H1 (cell line): Measurements from ENCODE around the gene PAX3. TPM values are rescaled to one million over a fixed set of nuclear protein-coding genes. Genes with fewer than 3 reads are reported as not detected.

Source experiments
- CTCF ChIA-PET: fragments of 300-600 bp; sonication (Branson Sonifier 250); formaldehyde crosslinking; loops from one replicate; lab custom pipeline; 2021; ENCODE audit not compliant: partially characterized antibody; lab: Charles Lee
- POLR2A ChIA-PET: fragments of 300-600 bp; sonication (Branson Sonifier 250); formaldehyde crosslinking; loops from one replicate; lab custom pipeline; 2021; ENCODE audit warnings: inconsistent platforms; ENCODE audit not compliant: partially characterized antibody; lab: Charles Lee
- DNase-seq, 2 experiments: peaks; one replicate each; pipeline versions ENCODE4 v3.0.0 to v3.0.0-alpha.2; 2010 to 2022; ENCODE audit warnings: low spot score in 2 of 2, low read depth in 1 of 2, mixed read lengths in 1 of 2
- FAIRE-seq: peaks from 2 replicates; lab custom pipeline; 2011; peaks lifted over from hg19 to GRCh38; lab: Jason Lieb, UNC
- H2AFZ ChIP-seq: 2 replicates; pipeline ENCODE4 v1.8.1; 2012; ENCODE audit warnings: low read length, inconsistent platforms
- H2AK5ac ChIP-seq: 2 replicates; pipeline ENCODE4 v1.6.1; 2013; ENCODE audit warnings: low read depth, low read length
- H2BK120ac ChIP-seq: replicated peaks from 2 replicates; pipeline ENCODE3; 2013; ENCODE audit warnings: low read depth, low read length, inconsistent platforms
- H2BK12ac ChIP-seq: 2 replicates; pipeline ENCODE4 v1.6.1; 2013; ENCODE audit warnings: low read depth, low read length
- H2BK15ac ChIP-seq: 2 replicates; pipeline ENCODE4 v1.6.1; 2013; ENCODE audit warnings: low read length
- H2BK20ac ChIP-seq: 2 replicates; pipeline ENCODE4 v1.6.1; 2013; ENCODE audit warnings: low read length
- H2BK5ac ChIP-seq: 2 replicates; pipeline ENCODE4 v1.6.1; 2013; ENCODE audit warnings: low read depth, low read length
- H3K14ac ChIP-seq: 2 replicates; pipeline ENCODE4 v1.6.1; 2013; ENCODE audit warnings: inconsistent platforms; ENCODE audit not compliant: insufficient read length
- H3K18ac ChIP-seq: 2 replicates; pipeline ENCODE4 v1.6.1; 2013; ENCODE audit warnings: low read length; ENCODE audit errors: extremely low read depth
- H3K23ac ChIP-seq: 2 replicates; pipeline ENCODE4 v1.6.1; 2013; ENCODE audit warnings: inconsistent platforms; ENCODE audit not compliant: insufficient read length
- H3K23me2 ChIP-seq: 2 replicates; pipeline ENCODE4 v1.6.1; 2013; ENCODE audit warnings: low read depth, low read length
- H3K27ac ChIP-seq: 2 replicates; pipeline ENCODE4 v1.6.1; 2011; ENCODE audit warnings: low read depth, low read length, inconsistent platforms
- H3K27me3 ChIP-seq, 4 experiments: replicated peaks in 1 of 4; 1 replicate in 1 of 4; 2 replicates in 3 of 4; pipeline versions ENCODE4 v1.6.1 to v1.8.1; 2011 to 2013; ENCODE audit warnings: low read length in 3 of 4, mild to moderate bottlenecking in 3 of 4, inconsistent platforms in 2 of 4, mixed read lengths in 2 of 4, moderate library complexity in 1 of 4; ENCODE audit not compliant: control insufficient read depth in 3 of 4, insufficient read depth in 3 of 4; ENCODE audit errors: extremely low read depth in 1 of 4
- H3K36me3 ChIP-seq, 4 experiments: 2 replicates each; pipeline versions ENCODE4 v1.6.1 to v1.8.1; 2011 to 2013; ENCODE audit warnings: mild to moderate bottlenecking in 4 of 4, low read length in 3 of 4, moderate library complexity in 2 of 4, control low read depth in 1 of 4, inconsistent platforms in 1 of 4; ENCODE audit not compliant: insufficient read depth in 4 of 4, control insufficient read depth in 2 of 4
- H3K4ac ChIP-seq: replicated peaks from 2 replicates; pipeline ENCODE3; 2013; ENCODE audit warnings: low read length, low read depth, mixed read lengths, inconsistent platforms; ENCODE audit not compliant: insufficient read length
- H3K4me1 ChIP-seq, 4 experiments: replicated peaks in 1 of 4; 1 replicate in 1 of 4; 2 replicates in 3 of 4; pipeline versions ENCODE4 v1.6.1 to v1.8.1; 2011 to 2013; ENCODE audit warnings: low read length in 3 of 4, inconsistent platforms in 2 of 4, mixed read lengths in 1 of 4; ENCODE audit not compliant: insufficient read depth in 4 of 4, control insufficient read depth in 3 of 4
- H3K4me2 ChIP-seq, 2 experiments: 2 replicates each; pipeline versions ENCODE4 v1.6.1 to v1.8.1; 2011 to 2013; ENCODE audit warnings: low read depth in 2 of 2, low read length in 2 of 2, control low read depth in 1 of 2, inconsistent platforms in 1 of 2, mild to moderate bottlenecking in 1 of 2; ENCODE audit not compliant: insufficient read depth in 1 of 2
- H3K4me3 ChIP-seq, 4 experiments: fragments of 200-600, 300-600 bp in 1 of 4; sonication (generic), shearing (Covaris generic), sonication (Bioruptor Twin) in 1 of 4; 2 replicates each; pipeline versions ENCODE4 v1.5.1 to v1.8.1; 2011 to 2016; ENCODE audit warnings: low read length in 4 of 4, low read depth in 3 of 4, control low read depth in 2 of 4, inconsistent platforms in 2 of 4, mild to moderate bottlenecking in 2 of 4, mixed read lengths in 1 of 4, moderate library complexity in 1 of 4; ENCODE audit not compliant: insufficient read depth in 2 of 4; ENCODE audit errors: extremely low read depth in 1 of 4
- H3K56ac ChIP-seq: replicated peaks from 2 replicates; pipeline ENCODE3; 2013; ENCODE audit warnings: low read depth, mild to moderate bottlenecking, mixed read lengths, low read length, inconsistent platforms; ENCODE audit not compliant: insufficient read length
- H3K79me1 ChIP-seq: 2 replicates; pipeline ENCODE4 v1.6.1; 2013; ENCODE audit warnings: low read depth, low read length, control low read depth
- H3K79me2 ChIP-seq, 2 experiments: 2 replicates each; pipeline versions ENCODE4 v1.6.1 to v1.8.1; 2012 to 2013; ENCODE audit warnings: low read length in 2 of 2, mild to moderate bottlenecking in 2 of 2, inconsistent platforms in 1 of 2; ENCODE audit not compliant: insufficient read depth in 2 of 2, control insufficient read depth in 1 of 2
- H3K9ac ChIP-seq, 4 experiments: replicated peaks in 1 of 4; 1 replicate in 1 of 4; 2 replicates in 3 of 4; pipeline versions ENCODE4 v1.6.1 to v1.8.1; 2011 to 2013; ENCODE audit warnings: low read depth in 3 of 4, low read length in 3 of 4, control low read depth in 2 of 4, mild to moderate bottlenecking in 2 of 4, moderate library complexity in 2 of 4, inconsistent platforms in 1 of 4; ENCODE audit errors: extremely low read depth in 1 of 4
- H3K9me3 ChIP-seq, 2 experiments: 2 replicates each; pipeline versions ENCODE4 v1.6.1 to v1.8.1; 2012 to 2013; ENCODE audit warnings: mild to moderate bottlenecking in 2 of 2, moderate library complexity in 2 of 2, control low read depth in 1 of 2, inconsistent platforms in 1 of 2, low read depth in 1 of 2, low read length in 1 of 2, mixed read lengths in 1 of 2; ENCODE audit not compliant: insufficient read depth in 2 of 2
- H4K20me1 ChIP-seq, 2 experiments: replicated peaks in 1 of 2; 2 replicates each; pipeline versions ENCODE3 to v1.8.1; 2011 to 2013; ENCODE audit warnings: inconsistent platforms in 2 of 2, low read length in 2 of 2, mild to moderate bottlenecking in 1 of 2; ENCODE audit not compliant: insufficient read depth in 2 of 2, control insufficient read depth in 1 of 2
- H4K5ac ChIP-seq: 2 replicates; pipeline ENCODE4 v1.6.1; 2013; ENCODE audit warnings: low read length, low read depth, mixed read lengths, inconsistent platforms; ENCODE audit not compliant: insufficient read length
- H4K8ac ChIP-seq: 2 replicates; pipeline ENCODE4 v1.8.0; 2013; ENCODE audit warnings: mild to moderate bottlenecking, moderate library complexity, low read length, inconsistent platforms; ENCODE audit not compliant: insufficient read depth; ENCODE audit errors: extremely low read depth
- H4K91ac ChIP-seq: replicated peaks from 2 replicates; pipeline ENCODE3; 2013; ENCODE audit warnings: low read length, mixed read lengths, inconsistent platforms; ENCODE audit not compliant: insufficient read length
- ASH2L ChIP-seq: fragments of 200-600, 300-600 bp; sonication (generic); IDR thresholded peaks from one replicate; pipeline ENCODE4 v1.7.1; 2017; ENCODE audit warnings: low read length
- NANOG ChIP-seq: IDR thresholded peaks from 2 replicates; pipeline ENCODE4 v1.6.1; 2011; ENCODE audit warnings: low read length, low read depth, mild to moderate bottlenecking, inconsistent platforms; ENCODE audit not compliant: insufficient read depth, poor library complexity, severe bottlenecking
- WGBS, 2 experiments: shearing (Covaris generic) in 1 of 2; methylation state at CpG; one replicate each; pipeline versions ENCODE4 v1.1.6 to v1.1.7; 2013 to 2015; ENCODE audit warnings: low lambda C conversion rate in 2 of 2, mixed read lengths in 2 of 2, inconsistent platforms in 1 of 2, low coverage in 1 of 2, missing lambda C conversion rate in 1 of 2; ENCODE audit not compliant: insufficient replicate concordance in 2 of 2, insufficient coverage in 1 of 2, insufficient read length in 1 of 2; ENCODE audit errors: extremely low coverage in 1 of 2, missing lambda C conversion rate in 1 of 2; 5-methylcytosine and 5-hydroxymethylcytosine counted together
- polyA plus RNA-seq, 7 experiments: library from polyadenylated mRNA; depleted of rRNA in 3 of 7; stranded (reverse) in 5 of 7; unstranded in 2 of 7; fragments of >200 nt in 5 of 7; fragments of 200-250 nt in 2 of 7; gene quantifications; 1 replicate in 5 of 7; 2 replicates in 1 of 7; 4 replicates in 1 of 7; pipeline versions ENCODE4 v1.2.1 to v1.2.3, GENCODE V29; 2011 to 2013; ENCODE audit warnings: missing spikeins in 2 of 7, mixed read lengths in 2 of 7
- total RNA-seq: library from RNA; stranded (reverse); fragmentation: NEBNext Ultra II Directional; extraction: Animal tissue kit (Norgen Biotek cat#: 25700); gene quantifications from 2 replicates; pipeline ENCODE4 v1.2.1, GENCODE V29; 2021

PAX3 gene
- total and polyA plus RNA-seq, 2 of the 8 experiments (the other 6 are each of a cell fraction or from before 2014, with no cell fraction given): 0.33 TPM; not detected in 1

- Histone ChIP-seq H4K5ac (no peak overlapping the region), H3K23me2 (no peaks in the 10 kb centered on the region), H2BK12ac (no peak overlapping the region), H3K36me3 (no peaks in the 10 kb centered on the region), H2BK15ac (no peak overlapping the region), H3K27me3 (peaks cover 3 to 11% (median 5%) of the 10 kb centered on the region in 4 experiments; a peak in 5 of 7 replicates), H3K18ac (no peak overlapping the region), H4K8ac (no peak overlapping the region), H3K23ac (no peak overlapping the region), H4K91ac (no peak overlapping the region), H4K20me1 (no peaks in the 10 kb centered on the region), H2AFZ (no peak overlapping the region), H2AK5ac (no peak overlapping the region), H3K56ac (no peak overlapping the region), H2BK5ac (no peak overlapping the region), H3K9me3 (no peaks in the 10 kb centered on the region), H3K9ac (no peak overlapping the region), H3K79me2 (no peaks in the 10 kb centered on the region), H3K14ac (no peak overlapping the region)
- no peak for DNase-seq
- ChIA-PET CTCF (interaction anchor here (0.9 to 2.4 kb wide), 6 partner anchors 11 to 234 kb away, joined by 3 to 7 read pairs (median 3); no protein-coding TSS in a partner anchor), POLR2A (no interaction called here)
- no peak for FAIRE-seq
- TF ChIP-seq NANOG (peak; percentile 41), ASH2L (no peak)
- TF ChIP-seq, all 59 proteins: peak for 1
- 79% methylated on average over 4 of the region's 4 CpGs; no CpG with 5 or more reads in 1 of the 2 experiments for WGBS, 2 experiments
- no peak overlapping the region for H3K4me3 ChIP-seq
- H3K79me1 ChIP-seq: no peaks in the 10 kb centered on the region
- no peak overlapping the region for H3K4me2 ChIP-seq
- peaks cover 8 to 19% (median 11%) of the 10 kb centered on the region in 4 experiments; a peak in 5 of 7 replicates for H3K4me1 ChIP-seq
- H3K27ac ChIP-seq: no peak overlapping the region
- H3K4ac ChIP-seq: no peak overlapping the region
- no peak overlapping the region for H2BK20ac ChIP-seq
- H2BK120ac ChIP-seq: no peak overlapping the region
Measured at GRCh38 chr2:222272446-222273015, 26.3 kb downstream of the PAX3 start.
